DND-41 (cell line): ENCODE results near the gene LHX6.

ENCODE experiments used
- CTCF ChIP-seq: IDR thresholded peaks from 2 replicates; pipeline ENCODE4 v1.5.1; 2012; ENCODE audit warnings: borderline replicate concordance, low read length, moderate library complexity, mild to moderate bottlenecking; ENCODE audit not compliant: poor library complexity, severe bottlenecking; ENCODE audit errors: extremely low read depth
- EZH2 ChIP-seq: IDR thresholded peaks from 3 replicates; pipeline ENCODE4 v1.6.1; 2012; ENCODE audit warnings: borderline replicate concordance, low read depth, mild to moderate bottlenecking, moderate library complexity, low read length, inconsistent platforms; ENCODE audit not compliant: severe bottlenecking

GRCh38 chr9:122274055-122274454 is 45.3 kb upstream of the LHX6 start:
- no peak for TF ChIP-seq CTCF
- no peak for TF ChIP-seq EZH2
